ENCODE data around the gene SHROOM4.

Gene SHROOM4

DNA sequence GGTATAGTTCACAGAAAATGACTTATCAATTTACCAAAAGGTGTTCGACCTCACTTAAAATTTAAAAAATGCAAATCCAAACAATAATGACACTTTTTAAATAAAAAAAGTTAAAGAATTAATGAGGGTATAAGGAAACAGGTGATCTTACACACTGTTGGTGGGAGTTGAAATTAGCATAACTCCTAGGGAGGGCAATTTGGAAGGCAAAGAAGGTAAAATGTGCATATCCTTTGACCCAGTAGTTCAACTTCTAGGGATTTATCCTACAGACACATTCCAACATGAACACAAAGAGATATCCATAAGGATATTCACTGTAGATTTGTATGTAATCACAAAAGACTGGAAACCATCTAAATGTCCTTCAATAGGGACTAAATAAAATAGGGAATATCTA lies 199.5 kb downstream of the SHROOM4 start:
- Histone ChIP-seq H3K4me1 (ENCODE audit: low read length) (0 out of 2 replicates have a peak, but pooled peaks cover 3% of the 10 kb centered on the region), H3K9ac (ENCODE audit: low read length) (no peak overlapping the region), H3K9me2 (replicated peaks; ENCODE audit: insufficient read depth, low read length) (no peaks in the 10 kb centered on the region), H4K20me1 (ENCODE audit: insufficient read depth, low read length) (no peaks in the 10 kb centered on the region), H3K27me3 (replicated peaks; ENCODE audit: insufficient read depth, low read length) (no peaks in the 10 kb centered on the region), H3K9me3 (replicated peaks; ENCODE audit: insufficient read depth, low read length) (no peaks in the 10 kb centered on the region), H3K36me3 (replicated peaks; ENCODE audit: insufficient read depth, low read length) (no peaks in the 10 kb centered on the region), H3K4me3 (ENCODE audit: low read length) (no peak overlapping the region), H3F3A (ENCODE audit: insufficient read depth, low read length) (no peaks in the 10 kb centered on the region), H3K79me2 (ENCODE audit: low read length) (no peaks in the 10 kb centered on the region), H3K4me2 (ENCODE audit: low read depth, low read length) (no peak overlapping the region), H3K27ac (ENCODE audit: low read length) (no peak overlapping the region), H2AFZ (ENCODE audit: low read length) (no peak overlapping the region)
- no peak for DNase-seq
- TF ChIP-seq EZH2 (optimal IDR thresholded peaks at IDR 0.05; ENCODE audit: low read depth, low read length), result no peak
- no peak for TF ChIP-seq EZH2phosphoT487 (IDR thresholded peaks at IDR 0.05; ENCODE audit: low read length)
- TF ChIP-seq, protein P1, sequence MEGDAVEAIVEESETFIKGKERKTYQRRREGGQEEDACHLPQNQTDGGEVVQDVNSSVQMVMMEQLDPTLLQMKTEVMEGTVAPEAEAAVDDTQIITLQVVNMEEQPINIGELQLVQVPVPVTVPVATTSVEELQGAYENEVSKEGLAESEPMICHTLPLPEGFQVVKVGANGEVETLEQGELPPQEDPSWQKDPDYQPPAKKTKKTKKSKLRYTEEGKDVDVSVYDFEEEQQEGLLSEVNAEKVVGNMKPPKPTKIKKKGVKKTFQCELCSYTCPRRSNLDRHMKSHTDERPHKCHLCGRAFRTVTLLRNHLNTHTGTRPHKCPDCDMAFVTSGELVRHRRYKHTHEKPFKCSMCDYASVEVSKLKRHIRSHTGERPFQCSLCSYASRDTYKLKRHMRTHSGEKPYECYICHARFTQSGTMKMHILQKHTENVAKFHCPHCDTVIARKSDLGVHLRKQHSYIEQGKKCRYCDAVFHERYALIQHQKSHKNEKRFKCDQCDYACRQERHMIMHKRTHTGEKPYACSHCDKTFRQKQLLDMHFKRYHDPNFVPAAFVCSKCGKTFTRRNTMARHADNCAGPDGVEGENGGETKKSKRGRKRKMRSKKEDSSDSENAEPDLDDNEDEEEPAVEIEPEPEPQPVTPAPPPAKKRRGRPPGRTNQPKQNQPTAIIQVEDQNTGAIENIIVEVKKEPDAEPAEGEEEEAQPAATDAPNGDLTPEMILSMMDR (IDR thresholded peaks at IDR 0.05; ENCODE audit: low read length), result no peak

DNA sequence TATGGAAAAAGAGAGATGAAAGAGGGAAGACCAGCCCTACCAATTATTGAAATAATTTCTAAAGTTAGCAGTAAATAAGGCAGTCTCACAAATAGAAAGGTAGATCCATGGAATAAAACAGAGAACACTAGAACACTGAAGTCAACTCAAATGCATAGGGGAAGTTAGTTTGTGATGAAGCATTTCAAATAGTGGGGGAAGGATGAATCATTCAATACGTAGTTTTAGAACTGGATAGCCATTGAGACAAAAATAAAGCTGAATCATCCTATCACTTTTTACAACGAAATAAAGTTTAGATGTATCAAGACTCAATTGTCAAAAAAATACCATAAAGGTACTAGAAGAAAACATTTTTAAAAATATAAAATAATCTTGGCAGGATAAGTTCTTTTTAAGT lies 200.1 kb downstream of the SHROOM4 start:
- H3K9ac ChIP-seq (ENCODE audit: low read length), result no peak overlapping the region
- no peaks in the 10 kb centered on the region for H3K36me3 ChIP-seq (replicated peaks; ENCODE audit: insufficient read depth, low read length)
- H3K79me2 ChIP-seq (ENCODE audit: low read length), result no peaks in the 10 kb centered on the region
- TF ChIP-seq EZH2 (optimal IDR thresholded peaks at IDR 0.05; ENCODE audit: low read depth, low read length) (no peak), EZH2phosphoT487 (IDR thresholded peaks at IDR 0.05; ENCODE audit: low read length) (no peak)
- TF ChIP-seq, protein P1 (IDR thresholded peaks at IDR 0.05; ENCODE audit: low read length), result no peak
- H3K4me3 ChIP-seq (ENCODE audit: low read length), result no peak overlapping the region
- H3K9me3 ChIP-seq (replicated peaks; ENCODE audit: insufficient read depth, low read length), result no peaks in the 10 kb centered on the region
- no peak overlapping the region for H3K4me2 ChIP-seq (ENCODE audit: low read depth, low read length)
- DNase-seq, result no peak
- H3F3A ChIP-seq (ENCODE audit: insufficient read depth, low read length), result no peaks in the 10 kb centered on the region
- H3K27ac ChIP-seq (ENCODE audit: low read length), result no peak overlapping the region
- H3K27me3 ChIP-seq (replicated peaks; ENCODE audit: insufficient read depth, low read length), result no peaks in the 10 kb centered on the region
- H3K4me1 ChIP-seq (ENCODE audit: low read length), result 0 out of 2 replicates have a peak, but pooled peaks cover 3% of the 10 kb centered on the region
- H4K20me1 ChIP-seq (ENCODE audit: insufficient read depth, low read length), result no peaks in the 10 kb centered on the region
- H3K9me2 ChIP-seq (replicated peaks; ENCODE audit: insufficient read depth, low read length), result no peaks in the 10 kb centered on the region
- H2AFZ ChIP-seq (ENCODE audit: low read length), result no peak overlapping the region

DNA sequence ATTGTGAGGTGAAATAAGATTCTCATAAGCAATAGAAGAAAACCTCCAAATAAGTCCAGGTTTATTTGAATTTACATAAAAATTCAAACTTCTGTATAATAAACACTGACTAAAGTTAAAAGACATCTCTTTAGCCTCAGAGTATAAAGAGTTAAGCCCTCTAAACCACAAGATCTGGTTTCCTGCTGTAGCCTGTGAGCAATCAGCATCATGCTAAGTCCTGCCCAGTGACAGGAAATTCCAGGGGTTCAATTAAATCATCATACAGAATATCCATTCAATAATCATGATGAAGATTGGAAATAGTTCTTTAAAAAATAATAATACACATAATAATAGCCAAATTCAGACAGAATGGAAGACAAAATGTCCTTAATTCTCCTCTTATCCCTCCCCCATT lies 204.2 kb downstream of the SHROOM4 start:
- H3K9ac ChIP-seq (ENCODE audit: low read length), result no peak overlapping the region
- TF ChIP-seq EZH2phosphoT487 (IDR thresholded peaks at IDR 0.05; ENCODE audit: low read length) (no peak), EZH2 (optimal IDR thresholded peaks at IDR 0.05; ENCODE audit: low read depth, low read length) (no peak)
- TF ChIP-seq, protein P1 (IDR thresholded peaks at IDR 0.05; ENCODE audit: low read length), result no peak
- H3K4me3 ChIP-seq (ENCODE audit: low read length), result no peak overlapping the region
- no peak overlapping the region for H2AFZ ChIP-seq (ENCODE audit: low read length)
- no peak overlapping the region for H3K27ac ChIP-seq (ENCODE audit: low read length)
- H3F3A ChIP-seq (ENCODE audit: insufficient read depth, low read length), result no peaks in the 10 kb centered on the region
- H3K79me2 ChIP-seq (ENCODE audit: low read length), result no peaks in the 10 kb centered on the region
- H3K9me2 ChIP-seq (replicated peaks; ENCODE audit: insufficient read depth, low read length), result no peaks in the 10 kb centered on the region
- H3K27me3 ChIP-seq (replicated peaks; ENCODE audit: insufficient read depth, low read length), result no peaks in the 10 kb centered on the region
- H3K36me3 ChIP-seq (replicated peaks; ENCODE audit: insufficient read depth, low read length), result no peaks in the 10 kb centered on the region
- H4K20me1 ChIP-seq (ENCODE audit: insufficient read depth, low read length), result no peaks in the 10 kb centered on the region
- no peak overlapping the region for H3K4me2 ChIP-seq (ENCODE audit: low read depth, low read length)
- DNase-seq, result no peak
- H3K9me3 ChIP-seq (replicated peaks; ENCODE audit: insufficient read depth, low read length), result no peaks in the 10 kb centered on the region
- H3K4me1 ChIP-seq (ENCODE audit: low read length), result no peaks in the 10 kb centered on the region

Data from MM.1S (cell line).